Ramos (cell line): ENCODE data around the gene GPR183.

Source experiments
- in situ Hi-C: fragments of 300-500 bp; cut with MboI; formaldehyde crosslinking; loops from one replicate; pipeline ENCODE4 v1.14.3; 2022; ENCODE audit warnings: low sequenced_read_pairs; ENCODE audit not compliant: unreplicated experiment

GPR183 gene

DNA sequence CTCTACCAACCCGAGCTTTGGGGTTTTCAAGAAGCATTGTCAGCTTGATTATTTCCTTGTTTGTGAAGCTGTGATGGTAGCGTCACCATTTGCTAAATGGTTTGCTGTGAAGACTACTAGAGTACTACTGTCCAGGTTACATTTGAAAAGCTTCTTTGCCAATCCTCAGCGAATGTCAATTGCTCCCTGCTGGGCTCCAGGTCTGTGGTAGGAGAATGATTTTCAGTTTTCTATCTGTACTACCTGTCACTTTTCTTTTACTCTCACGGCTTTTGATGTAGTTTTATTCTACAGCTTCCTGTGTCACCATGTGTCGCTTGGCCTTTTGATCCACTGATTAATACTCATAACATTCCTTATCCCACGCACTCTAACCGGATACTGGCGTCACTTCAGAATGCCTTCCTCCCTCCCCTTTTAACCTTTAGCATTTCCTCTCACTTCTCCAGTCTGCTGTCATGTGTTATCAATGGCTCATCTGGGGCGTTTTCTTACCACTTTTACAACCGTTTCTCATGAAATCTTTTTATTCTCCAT, 7.5 kb upstream of the GPR183 start:
- in situ Hi-C loops: no loop called here

DNA sequence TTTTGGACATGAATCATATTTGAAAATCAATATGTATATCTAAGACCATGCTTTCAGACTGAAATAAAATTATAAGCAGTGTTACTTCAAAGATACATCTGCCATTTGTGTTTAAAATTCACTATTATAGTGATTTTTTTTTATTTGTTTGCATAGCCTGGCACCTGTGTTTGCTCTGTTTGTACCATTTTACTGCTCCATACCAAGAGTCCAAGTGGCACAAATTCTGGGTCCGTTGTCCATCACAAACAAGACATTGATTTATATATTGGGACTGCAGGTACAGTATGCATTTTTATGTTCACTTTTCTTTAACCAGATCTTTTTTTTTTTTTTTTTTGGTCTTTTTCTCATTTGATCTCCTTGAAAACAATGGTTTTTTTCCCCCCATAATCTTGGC, 6.7 kb upstream of the GPR183 start:
- in situ Hi-C loops: no loop called here

DNA sequence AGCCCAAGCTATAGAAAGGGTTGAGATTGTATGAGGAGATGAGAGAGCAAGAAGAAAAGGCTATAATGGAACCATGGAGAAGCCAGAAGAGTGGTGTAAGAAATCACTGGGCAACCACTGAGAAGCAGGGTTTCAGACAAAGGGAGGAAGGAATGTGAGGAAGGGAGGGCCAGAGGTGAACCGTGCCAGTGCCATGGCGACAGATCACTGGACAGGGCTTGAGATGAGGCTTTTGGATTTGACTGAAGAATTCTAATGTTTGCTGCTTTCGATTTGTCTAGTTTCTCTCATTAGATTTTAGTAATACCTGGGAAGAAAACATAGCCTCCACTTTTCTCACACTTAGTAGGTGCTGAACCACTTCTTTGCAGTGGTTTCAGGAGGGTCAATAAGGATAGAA, 6.3 kb upstream of the GPR183 start:
- in situ Hi-C loops: no loop called here

DNA sequence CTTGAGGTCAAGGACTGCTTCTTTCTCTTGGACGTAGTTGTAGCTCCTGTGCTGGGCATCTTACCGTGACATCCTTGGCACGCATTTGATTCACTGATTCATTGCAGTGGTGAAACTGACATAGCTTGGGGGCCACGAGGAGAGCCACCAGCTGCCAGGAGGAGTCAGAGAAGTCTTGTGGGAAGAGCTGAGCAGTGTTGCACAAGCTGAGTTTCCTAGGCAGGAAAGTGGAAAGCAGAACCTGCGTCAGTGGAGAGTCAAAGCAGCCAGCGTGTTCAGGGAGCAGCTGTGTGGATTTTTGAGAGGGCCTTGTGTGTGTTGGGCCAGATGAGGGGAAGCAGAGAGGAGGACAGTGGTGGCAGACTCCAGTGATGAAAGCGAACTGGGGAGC, 5.3 kb upstream of the GPR183 start:
- in situ Hi-C loops: no loop called here

DNA sequence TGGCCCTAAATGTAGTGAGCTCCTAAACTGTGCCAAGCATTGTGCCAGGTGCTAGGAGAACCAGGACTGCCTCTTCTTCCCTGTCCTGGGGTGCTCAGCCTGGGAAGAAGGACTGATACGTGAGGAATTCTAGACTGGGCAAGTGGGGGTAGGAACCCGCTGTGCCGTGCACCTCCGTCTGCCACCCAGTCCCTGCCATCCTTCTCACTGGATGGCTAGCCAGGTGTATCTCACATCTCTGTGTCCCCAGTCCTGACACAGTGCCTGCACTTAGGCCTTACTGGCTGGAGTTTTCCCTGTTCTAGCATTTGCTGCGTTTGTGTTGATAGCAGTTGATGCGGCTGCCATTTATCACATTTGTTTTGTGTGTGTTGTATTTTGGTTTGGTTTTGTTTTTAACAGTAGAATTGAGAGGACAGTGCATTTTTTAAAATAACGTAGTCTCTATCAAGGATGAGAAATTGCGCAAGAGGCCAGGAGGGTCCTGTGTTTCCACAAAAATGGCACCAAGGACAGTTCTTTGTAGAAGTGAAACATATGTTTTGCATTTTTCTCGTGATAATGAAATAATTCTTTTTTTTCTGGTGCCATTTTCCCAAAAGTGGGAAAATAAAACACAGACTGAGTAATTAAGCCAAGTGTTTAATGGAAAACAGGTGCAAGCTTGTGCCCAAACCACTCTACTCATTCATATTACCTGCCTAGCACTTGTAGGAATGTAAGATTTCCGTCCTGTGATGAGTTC, 4.7 kb upstream of the GPR183 start:
- in situ Hi-C loops: no loop called here

DNA sequence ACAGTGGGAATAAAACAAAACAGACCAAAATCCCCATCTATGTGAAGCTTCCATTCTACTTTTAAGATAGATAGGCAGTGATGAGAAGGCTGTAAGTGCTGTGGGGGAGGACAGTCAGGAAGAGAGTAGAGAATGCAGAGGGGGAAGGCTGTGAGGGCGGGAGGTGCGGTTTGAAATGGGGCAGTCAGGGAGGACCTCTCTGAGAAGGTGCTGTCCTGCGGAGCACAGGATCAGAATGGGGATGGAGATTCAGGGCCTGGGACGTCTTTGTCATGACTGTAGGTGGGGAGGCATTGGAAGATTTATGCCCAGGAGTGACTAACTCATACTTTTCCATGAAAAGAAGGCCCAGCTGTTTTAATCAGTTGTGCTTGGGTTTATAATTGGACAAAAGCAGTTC, 3.9 kb upstream of the GPR183 start:
- in situ Hi-C loops: no loop called here

DNA sequence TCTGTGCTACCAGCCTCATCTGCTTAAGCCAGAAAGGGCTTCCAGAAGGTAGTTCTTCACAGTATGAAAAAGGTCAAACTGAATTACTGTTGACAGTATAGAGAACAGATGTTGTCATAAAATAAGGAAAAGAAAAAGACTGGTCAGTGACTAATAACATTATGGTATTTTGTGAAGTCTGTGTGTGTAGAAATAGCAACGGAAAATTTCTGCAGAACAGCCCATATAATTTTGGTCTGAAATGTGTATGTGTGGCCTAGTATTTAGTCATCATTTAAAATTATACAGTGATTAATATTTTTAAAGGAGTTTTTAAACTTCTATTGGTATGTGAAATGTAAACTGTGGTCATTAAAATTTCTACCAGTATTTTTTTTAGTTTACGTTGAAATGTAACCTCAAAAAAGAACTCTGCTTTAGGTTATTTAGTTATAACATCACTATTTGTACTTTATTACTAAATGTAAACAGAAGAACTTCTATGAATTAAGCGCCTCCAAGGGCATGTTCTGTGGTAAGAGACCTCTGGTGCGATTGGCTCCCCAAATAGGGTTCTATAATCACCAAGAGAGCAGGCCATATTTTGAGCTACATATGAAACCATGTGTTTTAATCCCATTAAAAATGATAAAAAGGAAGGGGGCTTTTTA, 3.3 kb upstream of the GPR183 start:
- in situ Hi-C loops: no loop called here

DNA sequence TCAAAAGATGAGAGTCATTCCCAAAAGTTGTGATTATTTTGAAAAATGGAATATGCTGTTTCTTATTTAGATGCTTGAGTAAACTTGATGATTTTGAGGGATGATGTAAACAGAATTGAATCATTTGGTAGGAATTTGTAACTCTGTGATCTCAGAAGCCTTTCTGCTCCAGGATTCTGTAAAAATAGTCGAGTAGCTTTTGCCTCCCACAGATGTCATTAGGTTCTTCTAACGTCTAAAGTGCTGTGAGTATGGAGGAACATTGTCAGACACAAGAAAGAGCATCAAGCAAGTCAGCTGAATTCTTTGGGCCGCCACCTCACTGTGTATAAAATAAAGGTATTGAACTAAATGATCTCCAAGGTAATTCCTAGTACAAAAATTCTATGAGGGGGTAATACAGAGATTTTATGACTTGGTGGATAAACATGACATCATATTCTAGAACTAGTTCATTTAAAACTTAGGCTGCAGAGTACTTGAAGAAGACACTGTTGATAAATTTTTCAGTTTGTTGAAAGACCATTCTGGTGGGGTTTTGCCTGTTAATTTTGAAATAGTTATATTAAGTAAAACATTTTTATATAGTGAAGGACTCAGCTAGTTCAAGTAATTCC, 1.4 kb upstream of the GPR183 start:
- in situ Hi-C loops: no loop called here

DNA sequence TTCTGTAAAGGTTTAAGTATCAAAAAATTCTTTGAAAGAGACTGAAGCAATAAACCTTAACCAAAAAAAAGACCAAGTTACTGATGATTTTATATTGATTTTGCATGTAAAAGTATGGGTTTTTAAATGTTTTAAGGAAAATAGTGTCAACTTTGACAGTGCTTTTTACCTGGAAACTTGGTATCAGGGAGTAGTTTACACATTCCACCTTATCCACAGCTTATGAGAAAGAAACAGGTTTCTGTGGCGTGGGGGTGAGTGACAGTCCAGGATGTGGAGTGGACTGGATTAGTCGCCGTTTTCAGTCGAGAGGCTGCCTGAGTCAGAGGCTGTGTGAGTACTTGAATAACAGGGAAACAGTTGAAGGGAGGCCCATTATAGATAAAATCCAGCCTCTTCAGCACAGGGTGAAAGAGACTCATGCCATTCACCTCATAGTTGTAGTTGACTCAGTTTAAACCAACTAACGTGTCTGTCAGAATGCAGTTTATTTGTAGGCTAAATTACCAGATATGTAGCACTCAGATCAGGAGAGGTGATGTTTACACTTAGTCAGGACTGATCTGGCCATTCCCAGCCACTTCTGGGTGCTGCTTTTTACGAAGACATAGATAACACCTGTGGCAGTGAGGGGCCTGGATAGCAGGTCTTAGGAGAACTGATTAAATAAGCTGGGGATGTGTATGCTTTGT, 595 bp upstream of the GPR183 start:
- in situ Hi-C loops: no loop called here

DNA sequence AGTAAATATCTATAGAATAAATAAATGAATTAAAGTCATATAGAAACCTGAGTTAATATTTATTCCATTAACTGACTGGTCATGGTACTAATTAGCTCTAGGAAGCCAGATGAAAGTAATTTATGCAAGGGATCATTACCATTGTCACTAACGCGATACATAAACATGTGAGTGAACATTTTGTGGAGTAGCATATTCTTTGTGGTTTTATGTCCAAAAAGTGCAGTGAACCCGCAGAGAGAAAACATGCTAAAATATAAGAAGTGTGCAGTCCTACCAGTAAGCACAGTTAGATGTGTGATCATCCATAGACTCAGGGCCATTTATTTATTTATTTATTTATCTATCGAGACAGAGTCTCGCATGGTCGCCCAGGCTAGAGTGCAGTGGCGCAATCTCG, 1.6 kb downstream of the GPR183 start:
- in situ Hi-C loops: no loop called here

DNA sequence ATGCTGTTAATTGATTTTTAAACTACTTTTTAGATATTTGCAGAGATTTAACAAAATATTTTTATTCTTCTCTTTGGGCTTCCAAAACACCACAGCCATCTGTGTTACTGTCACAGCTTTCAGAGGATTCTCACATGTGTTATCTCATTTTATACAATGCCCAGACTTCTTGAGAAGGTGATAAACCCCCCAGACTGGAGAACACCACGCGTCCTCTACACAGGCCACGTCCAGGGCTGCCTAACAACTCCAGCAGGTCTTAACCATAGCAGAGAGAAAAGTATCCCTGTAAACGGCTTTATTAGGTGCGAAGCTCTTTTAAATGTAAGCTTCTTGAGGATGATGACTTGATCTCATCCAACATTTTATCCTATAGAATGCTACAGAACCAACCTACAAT, 2.0 kb downstream of the GPR183 start:
- in situ Hi-C loops: no loop called here

DNA sequence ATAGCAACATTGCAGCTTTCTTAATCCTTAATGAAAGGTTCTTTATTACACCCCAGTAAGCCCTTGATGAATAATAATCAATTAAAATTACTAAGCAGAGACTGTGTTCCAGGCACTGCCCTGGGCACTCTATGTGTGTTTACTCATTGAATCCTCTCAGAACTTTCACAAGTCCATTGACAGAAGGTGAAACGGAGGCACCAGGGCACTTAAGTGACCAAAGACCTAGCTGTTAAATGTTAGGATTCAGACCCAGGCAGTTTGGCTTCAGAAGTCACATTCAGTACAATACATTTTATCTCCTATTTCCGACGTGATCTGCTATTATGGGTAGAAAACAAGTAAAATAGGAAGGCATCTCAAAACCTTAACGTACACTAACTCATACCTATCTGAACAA, 2.7 kb downstream of the GPR183 start:
- in situ Hi-C loops: no loop called here

DNA sequence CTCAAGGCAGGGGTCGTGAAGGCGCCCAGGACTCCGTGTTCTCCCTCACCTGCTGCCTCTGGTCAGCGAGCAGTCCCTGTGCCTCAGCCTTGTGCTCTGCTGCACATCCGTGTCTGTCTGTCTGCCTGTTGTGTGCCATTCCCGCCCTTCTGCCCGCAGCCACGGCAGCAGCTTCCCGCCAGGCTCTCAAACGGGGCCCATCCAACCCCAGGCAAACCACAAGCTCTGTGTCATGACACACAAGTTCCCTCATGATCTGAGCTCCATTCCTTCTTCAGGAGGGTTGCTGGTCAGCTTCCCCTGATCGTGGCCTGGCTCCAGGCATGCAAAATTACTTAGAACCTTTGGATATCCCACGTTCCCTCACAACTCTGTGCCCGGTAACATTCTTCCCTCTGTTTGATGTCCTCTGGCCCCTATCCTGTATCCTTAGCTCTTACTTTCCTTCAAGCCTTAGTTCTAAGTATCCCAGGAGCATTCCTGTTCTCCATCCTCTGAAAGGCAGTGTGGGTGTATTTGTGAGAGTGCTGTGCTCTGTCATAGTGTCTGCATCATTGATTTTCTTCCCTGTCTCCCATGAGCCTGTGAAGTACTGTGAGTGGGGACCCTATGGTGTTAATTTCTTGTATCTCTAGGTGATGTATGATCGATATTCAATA, 3.2 kb downstream of the GPR183 start:
- in situ Hi-C loops: no loop called here

DNA sequence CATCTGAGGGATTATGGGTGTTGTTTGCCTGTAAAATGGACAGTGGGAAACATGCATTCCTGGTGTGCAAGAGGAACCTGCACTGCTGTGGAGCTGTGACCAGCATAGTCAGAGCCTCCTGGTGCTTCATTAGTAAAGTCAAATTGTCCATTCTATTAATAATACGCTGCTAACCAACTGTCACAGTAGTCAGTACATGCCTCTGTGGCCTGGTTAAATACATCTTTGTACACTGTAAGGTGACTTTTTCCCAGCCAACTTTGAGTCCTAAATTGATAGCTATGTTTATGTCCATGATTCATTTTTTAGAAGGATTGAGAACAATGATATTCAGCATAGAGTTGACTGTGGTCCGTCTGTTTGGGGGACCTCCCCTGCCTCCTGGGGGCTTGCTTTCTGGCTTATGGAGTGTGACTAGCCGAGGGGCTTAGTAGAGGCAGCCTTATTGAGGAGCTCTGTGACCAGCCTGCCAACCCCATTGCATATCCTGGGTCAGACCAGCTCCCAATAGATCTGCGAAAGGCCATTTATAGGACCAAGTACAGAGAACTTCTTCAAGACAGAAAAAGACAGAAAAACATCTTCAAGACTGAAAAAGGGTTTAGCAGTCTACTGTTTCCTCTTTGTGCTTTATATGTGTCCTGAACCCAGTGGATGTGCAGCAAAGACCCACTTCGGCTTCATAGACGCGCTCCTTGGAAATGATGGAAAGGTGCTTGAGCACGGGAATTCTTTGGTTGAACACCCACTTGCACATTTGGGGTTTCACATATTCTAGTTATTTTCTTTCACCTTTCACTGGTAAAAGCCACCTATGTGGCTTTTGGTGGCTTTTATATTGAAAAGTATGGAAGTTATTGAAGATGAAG, 4.3 kb downstream of the GPR183 start:
- in situ Hi-C loops: no loop called here

DNA sequence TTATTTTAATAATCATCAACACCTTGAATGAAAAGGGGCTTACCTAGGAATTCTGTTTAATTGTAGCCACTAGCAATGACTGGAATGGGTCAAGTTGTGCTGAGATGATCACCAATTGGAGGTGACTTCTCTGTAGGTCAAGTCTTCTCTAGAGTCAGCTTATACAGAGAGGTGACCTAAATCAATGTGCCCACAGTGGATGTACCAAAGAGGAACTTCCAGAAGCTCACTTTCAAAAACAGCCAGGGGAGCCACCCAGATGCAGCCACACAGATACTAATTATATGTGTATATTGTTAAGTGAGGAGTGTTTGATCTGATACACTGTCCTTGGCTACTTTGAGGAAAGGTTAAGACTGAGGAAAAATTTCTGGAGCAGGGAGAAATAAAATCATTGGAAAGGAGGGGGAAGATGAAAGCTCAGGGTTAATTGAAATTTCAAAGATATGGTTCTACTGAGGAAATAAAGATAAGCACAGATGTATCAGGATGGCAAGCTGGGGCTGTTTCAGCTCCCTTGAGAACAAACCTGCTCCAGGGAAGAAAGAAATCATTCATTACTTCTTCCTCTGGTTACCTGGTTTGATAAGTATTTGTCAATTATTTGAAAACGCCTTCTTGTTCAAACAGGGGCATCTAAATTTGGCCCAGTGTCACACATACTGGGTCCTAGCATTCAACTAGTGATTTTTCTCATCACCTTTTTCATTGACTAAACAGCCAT, 5.1 kb downstream of the GPR183 start:
- in situ Hi-C loops: no loop called here

DNA sequence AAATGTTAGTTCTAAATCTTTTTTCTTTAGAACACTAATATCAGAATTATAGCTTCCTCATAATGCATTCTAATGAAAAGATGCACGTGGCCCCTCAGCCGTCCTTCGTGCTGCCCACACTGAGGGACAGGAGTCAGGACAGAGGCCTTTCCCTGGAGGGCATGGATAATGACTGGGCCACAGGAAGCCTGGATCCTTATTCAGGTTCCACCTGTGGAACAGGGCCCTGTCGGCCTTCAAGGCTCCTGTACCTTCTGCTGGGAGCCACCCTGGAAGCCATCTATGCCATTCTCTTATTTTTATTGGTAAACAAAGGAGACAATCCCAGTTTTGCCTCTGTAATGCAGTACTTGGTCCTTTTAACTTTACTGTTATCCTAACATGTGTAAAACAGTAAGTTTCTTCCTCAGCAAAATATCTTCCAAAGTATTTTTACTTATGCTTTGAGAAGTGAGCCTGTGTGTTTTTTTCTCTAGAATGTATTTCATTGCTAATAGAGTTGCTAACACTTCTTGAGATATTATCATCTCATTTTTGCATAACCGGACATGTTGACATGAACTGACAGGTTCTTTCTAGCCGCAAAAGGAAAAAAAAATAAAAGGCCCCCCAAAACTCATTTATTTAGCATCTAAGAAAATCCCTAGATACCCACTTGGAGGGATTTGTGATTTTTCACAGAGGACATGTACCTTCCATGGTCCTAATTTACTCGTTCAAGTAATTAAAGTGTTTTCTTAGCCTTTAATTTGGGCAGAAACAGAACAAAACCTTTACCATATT, 6.0 kb downstream of the GPR183 start:
- in situ Hi-C loops: no loop called here

DNA sequence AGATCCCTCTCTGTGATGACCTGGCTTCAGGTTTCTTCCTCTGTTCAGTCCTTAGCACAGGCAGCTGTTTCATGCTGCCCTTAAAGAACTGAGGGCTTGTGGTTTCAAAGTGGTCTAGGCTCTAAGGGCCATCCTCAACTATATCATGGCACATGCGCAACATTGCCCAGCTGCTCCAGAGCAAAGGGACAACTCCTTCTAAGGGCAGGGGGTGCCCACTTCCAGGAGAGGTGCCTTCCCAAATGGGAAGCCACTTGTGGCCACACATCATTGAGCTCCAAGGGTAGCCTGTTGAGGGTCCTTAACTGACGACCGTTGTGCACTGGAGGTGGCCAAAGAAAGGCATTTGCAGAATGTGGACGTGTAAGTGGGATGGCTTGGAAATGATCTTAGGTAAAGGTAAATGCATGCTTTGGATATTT, 7.3 kb downstream of the GPR183 start:
- in situ Hi-C loops: loop anchor here (25.0 kb wide), 1 partner anchor 438 kb away; no protein-coding TSS in a partner anchor
